Stimulated activated naive CD8-positive, alpha-beta T cell treated with anti-CD3 and anti-CD28 coated beads, Interleukin-15, Interleukin-2, amounts not matched to agents 100 ng/mL and 50 ng/mL, for 24 hours (primary cell): ENCODE results near the gene LZTS2.

Experiments
- H3K27ac Mint-ChIP-seq: one replicate; pipeline ENCODE4 v1.8.0; 2021; ENCODE audit warnings: mild to moderate bottlenecking, mixed read lengths
- H3K27me3 Mint-ChIP-seq: one replicate; pipeline ENCODE4 v1.8.0; 2021; ENCODE audit warnings: mixed read lengths
- H3K36me3 Mint-ChIP-seq: one replicate; pipeline ENCODE4 v1.8.0; 2021; ENCODE audit warnings: low read depth, mixed read lengths
- H3K4me1 Mint-ChIP-seq: one replicate; pipeline ENCODE4 v1.8.0; 2021; ENCODE audit warnings: low read depth, mixed read lengths
- H3K4me3 Mint-ChIP-seq: one replicate; pipeline ENCODE4 v1.8.0; 2021; ENCODE audit warnings: mild to moderate bottlenecking, mixed read lengths
- H3K9me3 Mint-ChIP-seq: one replicate; pipeline ENCODE4 v1.8.0; 2021; ENCODE audit warnings: mixed read lengths

Gene LZTS2

DNA sequence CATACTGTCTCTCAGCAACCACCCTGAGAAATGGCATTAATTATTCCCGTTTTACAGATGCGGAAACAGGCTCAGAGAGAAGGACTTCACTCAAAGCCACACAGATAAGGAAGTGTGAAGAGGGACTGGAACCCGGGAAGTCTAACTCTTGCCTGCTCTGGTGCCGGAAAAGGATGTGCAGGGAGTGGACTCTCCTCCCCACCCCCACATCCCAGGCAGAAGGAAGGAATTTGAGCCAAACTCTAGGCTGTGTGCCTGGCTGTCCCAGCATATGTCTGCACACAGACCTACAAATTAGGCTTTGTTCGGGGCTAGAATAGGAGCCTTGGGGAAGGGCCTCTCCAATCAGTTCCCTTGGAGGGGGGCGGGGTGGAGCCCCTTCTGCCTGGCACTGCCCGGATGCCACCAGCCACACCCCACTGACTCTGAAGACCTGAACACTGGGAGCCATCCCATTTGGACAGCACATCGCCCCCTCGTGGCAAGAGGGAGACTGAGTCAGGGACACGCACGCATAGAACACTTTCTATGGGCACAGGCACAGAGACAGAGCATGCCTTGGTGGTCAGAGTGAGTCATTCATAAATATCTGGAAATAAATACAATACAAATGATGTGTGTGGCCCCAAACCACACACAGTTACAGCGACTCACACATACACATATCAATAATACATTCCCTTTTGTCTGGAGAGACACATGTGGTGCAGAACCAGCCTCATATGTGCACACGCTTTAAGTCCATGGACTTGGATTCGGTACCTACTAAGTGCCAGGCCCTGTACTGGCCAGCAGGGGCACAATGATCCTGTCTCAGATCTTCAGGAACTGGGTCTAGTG lies 13.1 kb downstream of the LZTS2 start:
- Mint-ChIP-seq H3K36me3 (no peaks in the 10 kb centered on the region), H3K4me3 (no peak overlapping the region), H3K4me1 (peaks cover 27% of the 10 kb centered on the region), H3K27ac (peak overlapping the region; percentile 56), H3K27me3 (peaks cover 18% of the 10 kb centered on the region), H3K9me3 (no peaks in the 10 kb centered on the region)

DNA sequence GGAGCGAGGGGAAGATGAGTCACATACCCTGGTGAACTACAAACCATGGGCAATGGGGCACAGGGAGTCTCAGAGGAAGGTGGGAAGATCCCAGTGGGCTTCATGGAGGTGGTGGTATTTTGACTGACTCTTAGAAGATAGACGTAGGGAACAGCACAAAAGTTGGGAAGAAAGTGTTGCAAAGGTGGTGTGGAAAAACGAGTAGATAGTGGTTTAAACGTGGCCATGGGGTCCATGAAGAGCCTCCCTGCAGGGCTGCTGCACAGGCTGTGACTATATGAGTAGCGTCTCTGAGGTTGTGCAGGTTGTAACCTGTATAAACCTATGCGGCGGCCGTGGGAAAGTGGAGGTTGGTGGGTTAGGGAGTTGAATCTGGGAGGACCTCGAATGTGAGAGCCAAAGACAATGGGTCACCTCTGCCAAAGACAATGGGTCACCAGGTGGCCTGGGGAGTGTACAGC lies 13.8 kb downstream of the LZTS2 start:
- Mint-ChIP-seq H3K27me3 (peaks cover 20% of the 10 kb centered on the region), H3K4me3 (no peak overlapping the region), H3K36me3 (no peaks in the 10 kb centered on the region), H3K27ac (peak overlapping the region; percentile 56), H3K4me1 (peaks cover 31% of the 10 kb centered on the region), H3K9me3 (no peaks in the 10 kb centered on the region)

- H3K27ac Mint-ChIP-seq: peak overlapping the region; percentile 26
- peaks cover 23% of the 10 kb centered on the region for H3K27me3 Mint-ChIP-seq
- H3K4me3 Mint-ChIP-seq: no peak overlapping the region
- no peaks in the 10 kb centered on the region for H3K9me3 Mint-ChIP-seq
- peaks cover 35% of the 10 kb centered on the region for H3K4me1 Mint-ChIP-seq
- H3K36me3 Mint-ChIP-seq: no peaks in the 10 kb centered on the region
Measured at GRCh38 chr10:101014230-101014884, 14.7 kb downstream of the LZTS2 start.

- no peak overlapping the region for H3K4me3 Mint-ChIP-seq
- H3K27me3 Mint-ChIP-seq: peaks cover 23% of the 10 kb centered on the region
- H3K36me3 Mint-ChIP-seq: no peaks in the 10 kb centered on the region
- no peaks in the 10 kb centered on the region for H3K9me3 Mint-ChIP-seq
- H3K4me1 Mint-ChIP-seq: peaks cover 35% of the 10 kb centered on the region
- no peak overlapping the region for H3K27ac Mint-ChIP-seq
Measured at GRCh38 chr10:101014966-101015581, 15.5 kb downstream of the LZTS2 start.

DNA sequence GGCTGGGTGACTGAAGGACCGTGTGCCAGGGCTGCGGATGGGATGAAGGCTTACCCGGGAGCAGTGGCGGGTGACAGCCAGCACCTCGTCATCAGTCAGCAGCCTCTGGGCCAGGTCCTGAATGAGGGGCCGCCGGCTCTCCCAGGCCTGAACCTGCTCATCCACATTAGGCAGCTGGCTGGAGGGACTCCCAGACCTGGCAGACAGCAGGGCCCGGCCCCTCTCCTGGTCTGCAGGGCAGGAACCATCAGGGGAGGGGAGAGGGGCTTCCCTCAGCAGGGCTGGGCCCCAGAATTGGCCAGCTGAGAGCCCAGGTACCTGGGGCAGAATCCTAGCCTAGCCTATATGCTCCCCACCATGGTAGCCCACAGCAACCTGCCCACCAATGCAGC lies 16.0 kb downstream of the LZTS2 start:
- Mint-ChIP-seq H3K27ac (no peak overlapping the region), H3K36me3 (no peaks in the 10 kb centered on the region), H3K4me3 (no peak overlapping the region), H3K9me3 (no peaks in the 10 kb centered on the region), H3K4me1 (peaks cover 35% of the 10 kb centered on the region), H3K27me3 (peaks cover 25% of the 10 kb centered on the region)

- peaks cover 29% of the 10 kb centered on the region for H3K27me3 Mint-ChIP-seq
- no peaks in the 10 kb centered on the region for H3K9me3 Mint-ChIP-seq
- no peak overlapping the region for H3K27ac Mint-ChIP-seq
- H3K4me3 Mint-ChIP-seq: no peak overlapping the region
- H3K4me1 Mint-ChIP-seq: peaks cover 35% of the 10 kb centered on the region
- H3K36me3 Mint-ChIP-seq: no peaks in the 10 kb centered on the region
Measured at GRCh38 chr10:101016814-101017213, 17.2 kb downstream of the LZTS2 start.

DNA sequence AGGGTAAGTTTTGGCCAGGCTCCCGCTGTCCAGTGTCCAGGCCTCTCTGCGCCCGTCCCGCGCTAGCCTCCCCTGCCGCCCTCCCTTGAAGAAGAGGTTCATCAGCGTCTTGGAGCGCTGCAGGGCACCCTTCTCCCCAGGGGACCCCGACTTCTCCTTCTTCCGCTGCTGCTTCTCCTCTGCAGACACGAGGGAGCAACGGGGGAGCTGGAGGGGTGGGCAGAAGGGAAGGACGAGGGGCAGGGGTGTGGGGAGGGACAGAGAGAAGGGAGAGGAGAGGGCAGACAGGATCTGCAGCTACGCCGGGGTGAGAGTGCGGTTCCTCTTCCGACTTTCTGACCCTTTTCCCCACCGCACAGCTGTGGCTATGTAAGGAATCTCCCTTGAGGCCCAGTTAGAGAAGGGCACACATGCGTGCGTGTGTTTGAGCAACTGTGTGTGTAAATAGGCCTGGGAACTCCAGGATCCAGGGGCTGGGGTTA lies 18.6 kb downstream of the LZTS2 start:
- H3K27me3 Mint-ChIP-seq: peaks cover 29% of the 10 kb centered on the region
- no peaks in the 10 kb centered on the region for H3K36me3 Mint-ChIP-seq
- peaks cover 28% of the 10 kb centered on the region for H3K4me1 Mint-ChIP-seq
- no peaks in the 10 kb centered on the region for H3K9me3 Mint-ChIP-seq
- no peak overlapping the region for H3K27ac Mint-ChIP-seq
- no peak overlapping the region for H3K4me3 Mint-ChIP-seq

DNA sequence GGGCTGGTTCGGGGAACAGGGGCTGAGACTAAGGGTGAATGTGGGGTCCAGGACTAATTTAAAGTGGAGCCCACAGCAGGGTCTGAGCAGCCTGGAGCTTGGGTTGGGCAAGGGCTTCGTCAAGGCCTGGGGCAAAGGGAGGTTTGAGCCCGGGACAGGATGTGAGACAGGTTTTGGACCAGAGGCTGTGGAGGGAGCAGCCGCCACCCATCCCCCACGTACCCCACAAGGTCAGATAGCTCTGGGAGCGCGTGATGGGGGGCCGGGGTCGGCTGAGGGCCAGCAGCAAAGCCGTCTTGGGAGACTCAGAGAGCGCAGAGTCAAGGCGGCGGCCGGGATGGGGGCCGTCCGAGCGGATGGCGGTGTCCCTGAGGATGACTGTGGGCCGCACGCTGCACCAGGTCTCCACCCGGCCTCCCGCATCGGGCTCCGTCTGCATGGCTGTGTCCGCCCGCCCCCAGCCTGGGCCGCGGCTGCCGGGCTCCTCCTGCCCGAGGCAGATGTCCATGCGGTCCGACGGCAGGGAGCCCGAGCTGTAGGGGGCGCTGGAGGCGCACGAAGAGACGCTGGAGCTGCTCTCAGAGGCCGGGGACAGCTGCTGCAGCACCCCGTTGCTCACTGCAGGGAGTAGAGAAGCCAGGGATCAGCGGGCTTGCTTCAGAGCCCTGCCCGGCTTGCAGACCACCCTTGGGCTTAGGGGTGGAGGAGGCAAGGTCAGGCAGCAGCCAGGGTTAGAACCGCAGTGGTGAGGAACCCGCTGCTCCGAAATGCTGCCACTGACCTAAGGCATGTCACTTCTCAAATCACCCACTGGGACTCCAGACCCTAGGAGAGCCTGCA lies 19.2 kb downstream of the LZTS2 start:
- H3K27me3 Mint-ChIP-seq: peaks cover 29% of the 10 kb centered on the region
- no peak overlapping the region for H3K4me3 Mint-ChIP-seq
- no peak overlapping the region for H3K27ac Mint-ChIP-seq
- H3K36me3 Mint-ChIP-seq: no peaks in the 10 kb centered on the region
- H3K4me1 Mint-ChIP-seq: peaks cover 23% of the 10 kb centered on the region
- H3K9me3 Mint-ChIP-seq: no peaks in the 10 kb centered on the region

DNA sequence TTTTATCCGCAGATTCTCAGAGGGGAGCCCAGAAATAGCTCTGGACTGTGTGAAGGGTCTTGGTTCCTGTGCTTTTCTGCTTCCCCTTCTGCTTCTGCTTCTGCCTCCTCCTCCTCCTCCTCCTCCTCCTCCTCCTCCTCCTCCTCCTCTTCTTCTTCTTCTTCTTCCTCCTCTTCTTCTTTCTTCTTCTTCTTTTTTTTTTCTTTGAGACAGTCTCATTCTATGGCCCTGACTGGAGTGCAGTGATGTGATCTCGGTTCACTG lies 19.8 kb downstream of the LZTS2 start:
- H3K4me1 Mint-ChIP-seq: peaks cover 19% of the 10 kb centered on the region
- H3K27me3 Mint-ChIP-seq: peaks cover 29% of the 10 kb centered on the region
- no peaks in the 10 kb centered on the region for H3K9me3 Mint-ChIP-seq
- H3K36me3 Mint-ChIP-seq: no peaks in the 10 kb centered on the region
- peak overlapping the region; percentile 10 for H3K27ac Mint-ChIP-seq
- H3K4me3 Mint-ChIP-seq: no peak overlapping the region

DNA sequence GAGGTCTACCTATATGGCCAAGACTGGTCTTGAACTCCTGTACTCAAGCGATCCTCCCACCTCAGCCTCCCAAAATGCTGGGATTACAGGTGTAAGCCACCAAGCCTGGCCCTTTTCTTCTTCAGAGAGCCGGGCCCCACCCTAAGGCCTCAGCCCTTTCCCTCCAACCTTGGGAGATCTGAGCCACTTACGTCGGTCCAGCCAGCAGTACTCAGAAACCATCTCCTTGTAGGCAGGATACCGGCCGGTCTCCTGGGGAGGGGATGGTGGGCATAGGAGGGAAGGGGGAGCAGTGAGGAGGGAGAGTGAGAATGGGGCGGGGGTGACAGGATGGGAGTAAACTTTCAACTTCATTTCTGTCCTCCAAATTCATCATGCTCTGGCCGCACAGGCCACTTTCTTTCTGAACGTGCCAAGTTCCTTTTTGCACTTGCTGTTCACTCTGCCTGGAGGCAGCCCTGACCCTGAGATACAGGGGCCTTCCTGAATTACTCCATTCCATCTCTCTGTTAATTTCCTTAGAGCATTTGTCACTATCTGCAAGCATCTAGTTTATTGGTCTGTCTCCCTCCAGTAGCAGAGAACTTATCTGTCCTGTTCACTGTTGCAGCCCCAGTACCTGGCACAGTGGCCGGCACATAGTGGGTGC lies 20.9 kb downstream of the LZTS2 start:
- no peaks in the 10 kb centered on the region for H3K9me3 Mint-ChIP-seq
- peaks cover 29% of the 10 kb centered on the region for H3K27me3 Mint-ChIP-seq
- no peak overlapping the region for H3K27ac Mint-ChIP-seq
- no peaks in the 10 kb centered on the region for H3K36me3 Mint-ChIP-seq
- no peak overlapping the region for H3K4me3 Mint-ChIP-seq
- H3K4me1 Mint-ChIP-seq: peaks cover 8% of the 10 kb centered on the region

DNA sequence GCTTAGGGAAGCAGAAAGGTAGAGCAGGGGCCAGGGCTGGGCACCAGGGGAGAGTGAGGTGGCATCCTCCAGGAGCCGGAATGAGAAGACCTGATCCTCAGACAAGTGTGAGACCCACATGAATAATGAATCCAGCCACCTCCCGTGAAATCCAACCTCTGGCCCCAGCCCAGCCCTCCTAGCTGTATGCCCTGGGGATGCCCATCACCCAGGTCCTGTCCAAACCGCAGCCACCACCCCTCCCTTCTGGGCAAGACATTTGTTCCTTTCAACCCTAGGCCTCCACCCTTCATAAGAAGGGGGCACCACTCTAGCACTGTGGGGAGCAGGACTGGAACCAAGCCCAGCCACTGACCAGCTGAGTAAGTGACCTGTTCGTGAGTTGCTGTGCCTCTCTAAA lies 21.6 kb downstream of the LZTS2 start:
- Mint-ChIP-seq H3K27me3 (peaks cover 26% of the 10 kb centered on the region), H3K36me3 (no peaks in the 10 kb centered on the region), H3K27ac (no peak overlapping the region), H3K4me3 (no peak overlapping the region), H3K9me3 (no peaks in the 10 kb centered on the region), H3K4me1 (peaks cover 8% of the 10 kb centered on the region)

DNA sequence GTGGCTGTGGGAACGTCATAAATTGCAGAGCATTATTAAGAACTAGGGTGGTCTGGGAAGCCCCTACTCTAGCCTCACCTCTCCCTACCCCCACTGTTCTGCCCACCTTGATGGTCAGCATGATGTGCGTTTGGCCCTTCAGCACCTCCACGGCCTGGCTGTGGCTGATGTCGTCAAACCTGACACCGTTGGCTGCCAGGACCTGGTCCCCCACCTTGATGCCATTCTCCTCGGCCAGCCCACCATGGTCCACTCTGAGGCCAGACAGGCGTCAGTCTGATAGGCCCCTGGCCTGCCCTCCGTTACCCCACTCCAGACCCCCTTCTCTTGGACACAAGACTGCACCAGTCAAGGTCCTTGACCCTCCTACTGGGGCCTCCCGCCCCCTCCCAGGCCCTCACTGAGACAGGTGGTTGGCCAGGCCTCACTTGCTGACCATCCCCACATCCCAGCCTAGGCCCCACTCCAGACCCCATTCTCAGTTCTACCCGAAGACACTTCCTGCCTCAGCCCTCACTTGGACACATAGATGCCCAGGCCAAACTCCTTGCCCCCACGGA lies 22.2 kb downstream of the LZTS2 start:
- Mint-ChIP-seq H3K9me3 (no peaks in the 10 kb centered on the region), H3K4me1 (peaks cover 8% of the 10 kb centered on the region), H3K27ac (no peak overlapping the region), H3K4me3 (no peak overlapping the region), H3K36me3 (no peaks in the 10 kb centered on the region), H3K27me3 (peaks cover 20% of the 10 kb centered on the region)

GRCh38 chr10:101022967-101023705 lies 23.5 kb downstream of the LZTS2 start:
- H3K36me3 Mint-ChIP-seq: no peaks in the 10 kb centered on the region
- H3K9me3 Mint-ChIP-seq: no peaks in the 10 kb centered on the region

More at GRCh38 chr10:101022967-101023705, 23.5 kb downstream of the LZTS2 start:
- H3K4me3 Mint-ChIP-seq: no peak overlapping the region
- peaks cover 6% of the 10 kb centered on the region for H3K4me1 Mint-ChIP-seq
- H3K27me3 Mint-ChIP-seq: peaks cover 11% of the 10 kb centered on the region
- no peak overlapping the region for H3K27ac Mint-ChIP-seq
